GM12878 (cell line): ENCODE data around the gene ADGRD1. TPM values are rescaled to one million over a fixed set of nuclear protein-coding genes. Genes with fewer than 3 reads are reported as not detected.

ENCODE experiments used
- polyA plus RNA-seq, 11 experiments: library from polyadenylated mRNA; depleted of rRNA in 4 of 11; unstranded in 6 of 11; stranded (reverse) in 5 of 11; fragments of >200 nt; fragmentation: Nextera tagmentation in 4 of 11; fragmentation: Illumina TruSeq in 1 of 11; extraction: Ambion mirVana in 4 of 11; extraction: Trizol in 1 of 11; gene quantifications; 1 replicate in 1 of 11; 2 replicates in 10 of 11; pipeline versions ENCODE4 v1.2.1 to v1.2.3, GENCODE V29; 2011 to 2016; ENCODE audit warnings: inconsistent platforms in 2 of 11, missing spikeins in 2 of 11, low read depth in 1 of 11
- small RNA-seq: library from RNA; depleted of rRNA; stranded (forward); fragments of <200 nt; gene quantifications from one replicate; pipeline ENCODE3, GENCODE V24; 2014
- total RNA-seq, 4 experiments: library from RNA; depleted of rRNA in 3 of 4; stranded (reverse); fragments of >200 nt in 3 of 4; fragmentation: Illumina TruSeq in 1 of 4; extraction: Trizol in 1 of 4; gene quantifications; 2 replicates each; pipeline versions ENCODE4 v1.2.1 to v1.2.3, GENCODE V29; 2013 to 2021

Gene ADGRD1
- total and polyA plus RNA-seq, 10 of the 15 experiments (the other 5 are each of a cell fraction or from before 2014, with no cell fraction given): 0.15 to 12.7 (median 1.2) TPM

Small RNA genes lying within 50 kb of the gene (small RNA-seq; reads per million reads assigned to genes)
- gene RF00019: not detected

Other genes starting within 250 kb of the ADGRD1 start
- gene RIMBP2, start 237.6 kb upstream of the ADGRD1 start, total RNA-seq (2014; rRNA removed): 0.06 and 0.22 TPM in 2 replicates
- 0.04 and 0.09 TPM in 2 replicates for gene RIMBP2, start 237.6 kb upstream of the ADGRD1 start, total RNA-seq (2014; rRNA removed; fragmentation: Illumina TruSeq; extraction: Trizol)
- gene RIMBP2, start 237.6 kb upstream of the ADGRD1 start, total RNA-seq (2021): 0.41 and 0.43 TPM in 2 replicates
- gene RIMBP2, start 237.6 kb upstream of the ADGRD1 start, polyA plus RNA-seq (2011; rRNA removed): 1.4 and 2.9 TPM in 2 replicates
- 0.07 TPM in 1 of 2 replicates, not detected in the other for gene RIMBP2, start 237.6 kb upstream of the ADGRD1 start, polyA plus RNA-seq (2014; fragmentation: Illumina TruSeq; extraction: Trizol)
- gene RIMBP2, start 237.6 kb upstream of the ADGRD1 start, polyA plus RNA-seq (2014; fragmentation: Nextera tagmentation; extraction: Ambion mirVana): under 1 TPM in 1 of 2 experiments, not detected in 1; 0.04 TPM
- gene RIMBP2, start 237.6 kb upstream of the ADGRD1 start, polyA plus RNA-seq (2014; rRNA removed): 0.08 and 0.11 TPM in 2 replicates
- gene RIMBP2, start 237.6 kb upstream of the ADGRD1 start, polyA plus RNA-seq (2016; fragmentation: Nextera tagmentation; extraction: Ambion mirVana): under 1 TPM; 0.06 to 0.24 TPM
- gene STX2, start 114.7 kb upstream of the ADGRD1 start, total RNA-seq (2014; rRNA removed): 9.1 and 11.8 TPM in 2 replicates
- 13.4 and 14.5 TPM in 2 replicates for gene STX2, start 114.7 kb upstream of the ADGRD1 start, total RNA-seq (2014; rRNA removed; fragmentation: Illumina TruSeq; extraction: Trizol)
- gene STX2, start 114.7 kb upstream of the ADGRD1 start, total RNA-seq (2021): 11.0 and 11.3 TPM in 2 replicates
- gene STX2, start 114.7 kb upstream of the ADGRD1 start, polyA plus RNA-seq (2011; rRNA removed): 22.2 and 27.3 TPM in 2 replicates
- 15.4 and 18.7 TPM in 2 replicates for gene STX2, start 114.7 kb upstream of the ADGRD1 start, polyA plus RNA-seq (2014; fragmentation: Illumina TruSeq; extraction: Trizol)
- 1 to 10 TPM; 6.0 to 7.8 TPM for gene STX2, start 114.7 kb upstream of the ADGRD1 start, polyA plus RNA-seq (2014; fragmentation: Nextera tagmentation; extraction: Ambion mirVana)
- 12.1 and 16.2 TPM in 2 replicates for gene STX2, start 114.7 kb upstream of the ADGRD1 start, polyA plus RNA-seq (2014; rRNA removed)
- gene STX2, start 114.7 kb upstream of the ADGRD1 start, polyA plus RNA-seq (2016; fragmentation: Nextera tagmentation; extraction: Ambion mirVana): 1 to 10 TPM; 6.6 to 6.9 TPM
- gene RAN, start 81.8 kb upstream of the ADGRD1 start, total RNA-seq (2014; rRNA removed): 1,598 and 2,001 TPM in 2 replicates
- 1,619 and 1,657 TPM in 2 replicates for gene RAN, start 81.8 kb upstream of the ADGRD1 start, total RNA-seq (2014; rRNA removed; fragmentation: Illumina TruSeq; extraction: Trizol)
- gene RAN, start 81.8 kb upstream of the ADGRD1 start, total RNA-seq (2021): 1,882 and 1,927 TPM in 2 replicates
- gene RAN, start 81.8 kb upstream of the ADGRD1 start, polyA plus RNA-seq (2011; rRNA removed): 3,769 and 4,371 TPM in 2 replicates
- 2,276 and 2,670 TPM in 2 replicates for gene RAN, start 81.8 kb upstream of the ADGRD1 start, polyA plus RNA-seq (2014; fragmentation: Illumina TruSeq; extraction: Trizol)
- gene RAN, start 81.8 kb upstream of the ADGRD1 start, polyA plus RNA-seq (2014; fragmentation: Nextera tagmentation; extraction: Ambion mirVana): 1,000 to 10,000 TPM; 3,131 to 3,633 TPM
- 2,435 and 2,587 TPM in 2 replicates for gene RAN, start 81.8 kb upstream of the ADGRD1 start, polyA plus RNA-seq (2014; rRNA removed)
- gene RAN, start 81.8 kb upstream of the ADGRD1 start, polyA plus RNA-seq (2016; fragmentation: Nextera tagmentation; extraction: Ambion mirVana): 1,000 to 10,000 TPM; 3,103 to 3,142 TPM